Aorta (tissue), 5 donors: ENCODE measurements around the gene LPP. TPM values are rescaled to one million over a fixed set of nuclear protein-coding genes. Genes with fewer than 3 reads are reported as not detected.

ENCODE experiments used
- ATAC-seq: fragments of 200-7000 bp; cut with Tn5 transposase; one replicate; pipeline ENCODE4 v1.9.1; 2022; ENCODE audit warnings: moderate library complexity; ENCODE audit not compliant: low FRiP score
- DNase-seq, 2 donors: peaks; one replicate each; pipeline ENCODE4 v3.0.0-alpha.2; 2020
- H3K27ac ChIP-seq, 2 donors: one replicate each; pipeline ENCODE4 v1.5.1; 2013; ENCODE audit warnings: low read length in 2 of 2, mild to moderate bottlenecking in 2 of 2, moderate library complexity in 2 of 2, control low read depth in 1 of 2, inconsistent platforms in 1 of 2, low read depth in 1 of 2
- H3K27me3 ChIP-seq, 2 donors: one replicate each; pipeline ENCODE4 v1.6.1; 2013; ENCODE audit warnings: control low read depth in 1 of 2, low read length in 1 of 2, mild to moderate bottlenecking in 1 of 2, moderate library complexity in 1 of 2; ENCODE audit not compliant: insufficient read depth in 2 of 2, control insufficient read depth in 1 of 2
- H3K36me3 ChIP-seq, 2 donors: one replicate each; pipeline ENCODE4 v1.6.1; 2013; ENCODE audit warnings: control low read depth in 1 of 2, low read length in 1 of 2, mild to moderate bottlenecking in 1 of 2; ENCODE audit not compliant: insufficient read depth in 2 of 2, control insufficient read depth in 1 of 2
- H3K4me1 ChIP-seq, 2 donors: one replicate each; pipeline ENCODE4 v1.6.1; 2013; ENCODE audit warnings: low read length in 2 of 2, control low read depth in 1 of 2, mild to moderate bottlenecking in 1 of 2, moderate library complexity in 1 of 2; ENCODE audit not compliant: insufficient read depth in 2 of 2, control insufficient read depth in 1 of 2
- H3K4me3 ChIP-seq, 2 donors: one replicate each; pipeline ENCODE4 v1.5.1; 2013; ENCODE audit warnings: low read length in 2 of 2, control low read depth in 1 of 2, mild to moderate bottlenecking in 1 of 2
- H3K9me3 ChIP-seq: one replicate; pipeline ENCODE4 v1.6.1; 2013; ENCODE audit warnings: mild to moderate bottlenecking, low read length; ENCODE audit not compliant: control insufficient read depth
- WGBS, 2 donors: extraction: QIAGEN DNeasy Blood & Tissue Kit; methylation state at CpG; one replicate each; pipeline ENCODE4 v1.1.7; 2013; 5-methylcytosine and 5-hydroxymethylcytosine counted together
- intact Hi-C, 2 donors: fragments of 100-400 bp; cut with DNase I; formaldehyde crosslinking; loops; one replicate each; pipeline versions ENCODE4 v1.14.2 to v1.15.0; 2022
- polyA plus RNA-seq, 2 donors: library from polyadenylated mRNA; stranded (reverse); fragments of 200-250 nt; gene quantifications; one replicate each; pipeline ENCODE4 v1.2.3, GENCODE V29; 2013
- total RNA-seq, 2 donors: library from RNA; stranded (reverse); fragmentation: NEBNext Ultra II Directional; extraction: Animal tissue kit (Norgen Biotek cat#: 25700); gene quantifications; one replicate each; pipeline ENCODE4 v1.2.1, GENCODE V29; 2021
- donor health status: healthy with polysubstance abuse.
- donor health status: Bipolar disorder and iron deficiency.
- donor health status: DM: no; HTN: no; CAD: no.
- donor health status: DM: no; HTN: no; CAD: no.
- donor health status: DM: yes; HTN: yes; CAD: no.

Gene LPP
- total and polyA plus RNA-seq, 4 donors = 37.7 to 2,536 (median 527) TPM

DNA sequence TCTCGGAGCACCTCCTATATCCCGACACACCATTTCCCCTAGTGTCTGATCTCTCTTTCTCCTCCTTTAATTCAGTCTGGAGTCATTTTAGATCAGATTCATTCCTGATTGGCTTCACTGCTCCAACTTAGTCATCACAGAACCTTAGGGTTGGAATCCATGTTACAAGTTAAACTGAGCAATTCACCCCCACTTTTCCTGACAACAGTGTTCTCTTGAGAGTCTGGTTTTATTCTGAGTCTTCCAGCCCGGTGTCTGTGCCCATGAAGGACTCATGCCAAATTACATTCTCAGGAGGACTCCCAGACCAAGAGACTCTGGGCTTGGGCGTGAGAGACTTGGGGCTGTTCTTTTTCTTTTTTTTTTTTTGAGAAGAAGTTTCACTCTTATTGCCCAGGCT is 57.5 kb downstream of the LPP start:
- WGBS, 2 donors = 15 to 17% methylated on average over 4 of the region's 4 CpGs
- DNase-seq = peak in 1 of 2 donors; percentile 50
- no peak overlapping the region for H3K4me3 ChIP-seq

DNA sequence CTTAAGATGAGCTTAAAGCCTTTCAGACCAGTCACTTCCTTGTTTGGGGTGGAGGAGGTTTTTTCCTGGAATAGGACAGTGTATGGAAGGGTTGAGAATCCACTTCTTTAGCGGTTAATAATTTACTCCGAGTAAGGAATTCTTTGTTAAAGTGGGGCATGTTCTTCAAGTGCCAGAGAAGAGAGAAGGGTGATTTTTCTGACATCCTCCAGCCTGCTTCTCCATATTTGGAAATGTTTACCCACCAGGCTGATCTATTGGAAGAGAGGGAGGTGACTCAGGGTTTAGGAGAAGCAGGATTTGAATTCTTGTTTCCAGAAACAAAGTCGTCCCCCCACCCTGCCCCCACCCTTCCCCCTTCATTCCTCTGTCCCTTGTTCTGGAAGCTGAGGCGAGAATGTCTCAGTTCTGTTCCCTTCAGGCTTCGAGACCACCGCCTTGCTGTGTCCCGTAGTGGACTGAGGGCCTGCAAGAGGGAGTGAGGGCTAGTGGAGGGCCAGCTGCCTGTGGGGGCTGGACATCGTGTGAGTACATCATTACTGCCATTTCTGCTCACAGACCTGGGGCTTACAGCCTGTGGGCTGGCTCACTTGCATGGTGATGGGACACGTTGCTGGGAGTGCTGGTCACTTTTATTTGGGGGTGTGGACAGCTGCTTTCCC is 58.5 kb downstream of the LPP start:
- H3K27ac ChIP-seq = peak overlapping the region; percentile 100
- intact Hi-C loops = loop anchor here (1.0 to 10.0 kb wide), 8 partner anchors 35 to 470 kb away; partner anchors contain the start of gene BCL6 (in 1 of the 2)
- H3K9me3 ChIP-seq = no peaks in the 10 kb centered on the region
- 1 to 6% methylated on average over 9 of the region's 9 CpGs for WGBS, 2 donors
- H3K36me3 ChIP-seq = peaks cover 0 to 4% of the 10 kb centered on the region in 2 donors
- peak overlapping the region; percentile 79 to 99 for H3K4me3 ChIP-seq
- H3K27me3 ChIP-seq = no peaks in the 10 kb centered on the region
- peaks cover 8 to 15% of the 10 kb centered on the region in 2 donors for H3K4me1 ChIP-seq
- DNase-seq = peak; percentile 63 to 82
- peak; percentile 64 for ATAC-seq

More for the DNA sequence above, 57.5 kb downstream of the LPP start:
- Histone ChIP-seq H3K27ac (peak overlapping the region; percentile 92 to 99), H3K9me3 (no peaks in the 10 kb centered on the region), H3K36me3 (no peaks in the 10 kb centered on the region), H3K4me1 (peaks cover 8 to 10% of the 10 kb centered on the region in 2 donors), H3K27me3 (no peaks in the 10 kb centered on the region)
- intact Hi-C loops = loop anchor here (5.0 to 10.0 kb wide), 6 partner anchors 34 to 469 kb away; partner anchors contain the start of gene BCL6 (in 1 of the 2)
- ATAC-seq = peak; percentile 76

- intact Hi-C loops = loop anchor here (5.0 to 10.0 kb wide), 6 partner anchors 37 to 472 kb away; partner anchors contain the start of gene BCL6 (in 1 of the 2)
- Histone ChIP-seq H3K9me3 (no peaks in the 10 kb centered on the region), H3K4me3 (peak overlapping the region; percentile 12 to 79), H3K27me3 (no peaks in the 10 kb centered on the region), H3K4me1 (peaks cover 8 to 15% of the 10 kb centered on the region in 2 donors), H3K36me3 (peaks cover 0 to 4% of the 10 kb centered on the region in 2 donors), H3K27ac (peak overlapping the region; percentile 43 to 100)
- DNase-seq = peak in 1 of 2 donors; percentile 51
- 0 to 1% methylated on average over 1 of the region's 1 CpG for WGBS, 2 donors
- no peak for ATAC-seq
These were observed 60.5 kb downstream of the LPP start for GRCh38 chr3:188214442-188214841.

GRCh38 chr3:188215129-188215528 is 61.2 kb downstream of the LPP start:
- intact Hi-C loops = loop anchor here in 1 of 2 donors (10.0 kb wide), 2 partner anchors 160 to 470 kb away; partner anchors contain the start of gene BCL6
- no peaks in the 10 kb centered on the region for H3K27me3 ChIP-seq
- WGBS, 2 donors = 48 to 53% methylated on average over 2 of the region's 2 CpGs
- no peaks in the 10 kb centered on the region for H3K9me3 ChIP-seq
- H3K4me3 ChIP-seq = peak overlapping the region; percentile 12 to 79
- DNase-seq (no peak), ATAC-seq (no peak)
- H3K36me3 ChIP-seq = peaks cover 0 to 4% of the 10 kb centered on the region in 2 donors
- peaks cover 9 to 20% of the 10 kb centered on the region in 2 donors for H3K4me1 ChIP-seq
- peak overlapping the region; percentile 85 to 100 for H3K27ac ChIP-seq

DNA sequence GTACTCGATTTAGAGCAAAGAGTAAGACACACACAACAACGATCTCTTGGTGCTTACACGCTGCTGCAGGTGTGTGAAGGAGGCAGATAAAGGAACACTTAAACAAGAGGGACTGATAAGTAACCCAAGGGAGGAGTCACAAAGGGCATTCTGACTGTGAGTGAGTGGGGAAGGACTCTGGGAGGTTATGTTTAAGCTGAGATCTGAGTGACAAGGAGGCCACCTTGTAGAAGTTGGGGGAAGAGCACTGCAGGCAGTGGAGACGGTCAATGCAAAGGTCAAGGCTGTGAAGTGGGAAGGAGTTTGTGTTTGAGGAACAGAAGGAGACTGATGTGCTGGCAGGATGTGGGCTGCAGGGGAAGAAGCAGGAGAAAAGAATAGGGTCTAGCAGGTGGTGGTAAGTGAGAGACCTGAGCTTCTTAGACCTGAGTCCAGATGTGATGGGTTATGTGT is 63.1 kb downstream of the LPP start:
- H3K36me3 ChIP-seq = peaks cover 0 to 4% of the 10 kb centered on the region in 2 donors
- 16 to 19% methylated on average over 4 of the region's 4 CpGs for WGBS, 2 donors
- intact Hi-C loops = loop anchor here in 1 of 2 donors (10.0 kb wide), 2 partner anchors 162 to 472 kb away; partner anchors contain the start of gene BCL6
- H3K27ac ChIP-seq = peak overlapping the region; percentile 97 to 99
- peak overlapping the region in 1 of 2 donors; percentile 12 for H3K4me3 ChIP-seq
- H3K4me1 ChIP-seq = peaks cover 9 to 15% of the 10 kb centered on the region in 2 donors
- ATAC-seq = no peak
- H3K9me3 ChIP-seq = no peaks in the 10 kb centered on the region
- no peak for DNase-seq
- no peaks in the 10 kb centered on the region for H3K27me3 ChIP-seq

GRCh38 chr3:188217726-188218125 is 63.8 kb downstream of the LPP start:
- 5 to 8% methylated on average over 4 of the region's 4 CpGs for WGBS, 2 donors
- H3K27me3 ChIP-seq = no peaks in the 10 kb centered on the region
- ATAC-seq (no peak), DNase-seq (no peak)
- H3K36me3 ChIP-seq = peaks cover 3 to 4% of the 10 kb centered on the region in 2 donors
- H3K4me1 ChIP-seq = peaks cover 9 to 15% of the 10 kb centered on the region in 2 donors
- intact Hi-C loops = loop anchor here in 1 of 2 donors (10.0 kb wide), 2 partner anchors 163 to 473 kb away; partner anchors contain the start of gene BCL6
- no peaks in the 10 kb centered on the region for H3K9me3 ChIP-seq
- peak overlapping the region; percentile 97 to 99 for H3K27ac ChIP-seq
- H3K4me3 ChIP-seq = no peak overlapping the region

GRCh38 chr3:188218603-188219002 is 64.6 kb downstream of the LPP start:
- Histone ChIP-seq H3K9me3 (no peaks in the 10 kb centered on the region), H3K4me3 (peak overlapping the region; percentile 6 to 11), H3K4me1 (peaks cover 9 to 17% of the 10 kb centered on the region in 2 donors), H3K27ac (peak overlapping the region in 1 of 2 donors; percentile 97), H3K27me3 (no peaks in the 10 kb centered on the region), H3K36me3 (peaks cover 3 to 4% of the 10 kb centered on the region in 2 donors)
- DNase-seq (no peak), ATAC-seq (no peak)
- 7 to 25% methylated on average over 1 of the region's 1 CpG for WGBS, 2 donors
- intact Hi-C loops = loop anchor here in 1 of 2 donors (10.0 kb wide), 2 partner anchors 164 to 474 kb away; partner anchors contain the start of gene BCL6

GRCh38 chr3:188219147-188219546 is 65.2 kb downstream of the LPP start:
- Histone ChIP-seq H3K36me3 (peaks cover 3 to 4% of the 10 kb centered on the region in 2 donors), H3K4me1 (peaks cover 13 to 19% of the 10 kb centered on the region in 2 donors), H3K27me3 (no peaks in the 10 kb centered on the region), H3K4me3 (no peak overlapping the region), H3K9me3 (no peaks in the 10 kb centered on the region), H3K27ac (peak overlapping the region; percentile 21 to 23)
- 86 to 89% methylated on average over 5 of the region's 5 CpGs for WGBS, 2 donors
- ATAC-seq (no peak), DNase-seq (no peak)
- intact Hi-C loops = loop anchor here in 1 of 2 donors (10.0 kb wide), 2 partner anchors 164 to 474 kb away; partner anchors contain the start of gene BCL6
